GOT3 (cell line): ENCODE results near the gene GGT5.
"Not testable (repeated sequence)": the region's sequence is repeated elsewhere in the genome, so short reads cannot be mapped to it uniquely, and the experiment has no call there.

Experiments used
- DNase-seq: peaks from one replicate; lab custom pipeline; 2025; ENCODE audit warnings: mixed read lengths; lab: John Stamatoyannopoulos, UW

Gene GGT5

GRCh38 chr22:24203856-24204255 is 41.0 kb downstream of the GGT5 start:
- not testable (repeated sequence) for DNase-seq

- no peak for DNase-seq
Measured at GRCh38 chr22:24201681-24202614, 42.9 kb downstream of the GGT5 start.

GRCh38 chr22:24200619-24201212 is 44.2 kb downstream of the GGT5 start:
- no peak for DNase-seq

GRCh38 chr22:24198682-24199052 is 46.2 kb downstream of the GGT5 start:
- DNase-seq = no peak

- no peak for DNase-seq
Measured at GRCh38 chr22:24191893-24192292, 53.0 kb downstream of the GGT5 start.

GRCh38 chr22:24191381-24191841 is 53.5 kb downstream of the GGT5 start:
- DNase-seq = no peak

- no peak for DNase-seq
Measured at GRCh38 chr22:24190596-24191208, 54.2 kb downstream of the GGT5 start.

GRCh38 chr22:24190159-24190540 is 54.7 kb downstream of the GGT5 start:
- no peak for DNase-seq

GRCh38 chr22:24189249-24190158 is 55.4 kb downstream of the GGT5 start:
- no peak for DNase-seq

GRCh38 chr22:24188705-24189248 is 56.1 kb downstream of the GGT5 start:
- DNase-seq = no peak

GRCh38 chr22:24187731-24188644 is 56.9 kb downstream of the GGT5 start:
- no peak for DNase-seq

- no peak for DNase-seq
Measured at GRCh38 chr22:24186892-24187670, 57.8 kb downstream of the GGT5 start.

- no peak for DNase-seq
Measured at GRCh38 chr22:24186352-24186740, 58.5 kb downstream of the GGT5 start.

- DNase-seq = no peak
Measured at GRCh38 chr22:24185501-24186351, 59.2 kb downstream of the GGT5 start.

GRCh38 chr22:24185001-24185500 is 59.8 kb downstream of the GGT5 start:
- no peak for DNase-seq

- DNase-seq = no peak
Measured at GRCh38 chr22:24184057-24184798, 60.7 kb downstream of the GGT5 start.

GRCh38 chr22:24183321-24184031 is 61.4 kb downstream of the GGT5 start:
- no peak for DNase-seq
